ENCODE data around the gene EIF4H. TPM values are rescaled to one million over a fixed set of nuclear protein-coding genes. Genes with fewer than 3 reads are reported as not detected.

Gene EIF4H
- total RNA-seq, 4 donors from 2014 or later = 131 to 172 (median 149) TPM

DNA sequence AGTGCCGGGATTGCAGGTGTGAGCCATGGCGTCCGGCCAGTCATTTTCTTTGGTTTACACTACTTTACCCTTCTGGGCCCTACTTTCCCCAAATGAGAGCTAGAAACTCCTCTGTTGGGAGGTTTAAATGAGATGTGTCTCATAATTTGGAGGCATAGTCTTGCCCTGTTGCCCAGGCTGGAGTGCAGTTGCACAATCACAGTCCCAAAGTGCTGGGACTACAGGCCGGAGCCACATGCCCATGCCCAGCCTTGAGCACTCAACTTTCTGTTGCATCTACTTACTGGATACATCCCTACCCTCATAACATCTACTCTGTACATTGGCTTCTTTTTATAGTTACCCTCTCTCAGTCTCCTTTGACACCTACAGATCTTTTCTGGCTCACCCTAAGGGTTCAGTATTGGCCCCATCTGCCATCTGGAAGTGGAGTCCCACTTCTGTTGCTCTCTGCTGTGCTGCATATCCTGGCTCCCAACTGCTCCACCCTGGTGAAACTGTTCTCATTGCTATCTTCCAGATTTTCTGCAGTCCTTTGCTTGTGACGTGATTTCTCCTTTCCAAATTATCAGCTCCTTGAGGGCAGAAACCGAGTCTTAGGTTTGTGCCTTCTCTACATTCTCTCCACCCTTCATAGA lies 8.4 kb downstream of the EIF4H start:
- no peak for DNase-seq
- H3K4me1 ChIP-seq = peaks cover 0 to 90% (median 21%) of the 10 kb centered on the region in 4 donors
- H3K27ac ChIP-seq = no peak overlapping the region
- H3K9me3 ChIP-seq = no peaks in the 10 kb centered on the region
- TF ChIP-seq, protein P1, sequence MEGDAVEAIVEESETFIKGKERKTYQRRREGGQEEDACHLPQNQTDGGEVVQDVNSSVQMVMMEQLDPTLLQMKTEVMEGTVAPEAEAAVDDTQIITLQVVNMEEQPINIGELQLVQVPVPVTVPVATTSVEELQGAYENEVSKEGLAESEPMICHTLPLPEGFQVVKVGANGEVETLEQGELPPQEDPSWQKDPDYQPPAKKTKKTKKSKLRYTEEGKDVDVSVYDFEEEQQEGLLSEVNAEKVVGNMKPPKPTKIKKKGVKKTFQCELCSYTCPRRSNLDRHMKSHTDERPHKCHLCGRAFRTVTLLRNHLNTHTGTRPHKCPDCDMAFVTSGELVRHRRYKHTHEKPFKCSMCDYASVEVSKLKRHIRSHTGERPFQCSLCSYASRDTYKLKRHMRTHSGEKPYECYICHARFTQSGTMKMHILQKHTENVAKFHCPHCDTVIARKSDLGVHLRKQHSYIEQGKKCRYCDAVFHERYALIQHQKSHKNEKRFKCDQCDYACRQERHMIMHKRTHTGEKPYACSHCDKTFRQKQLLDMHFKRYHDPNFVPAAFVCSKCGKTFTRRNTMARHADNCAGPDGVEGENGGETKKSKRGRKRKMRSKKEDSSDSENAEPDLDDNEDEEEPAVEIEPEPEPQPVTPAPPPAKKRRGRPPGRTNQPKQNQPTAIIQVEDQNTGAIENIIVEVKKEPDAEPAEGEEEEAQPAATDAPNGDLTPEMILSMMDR (IDR thresholded peaks at IDR 0.05) = no peak
- TF ChIP-seq POLR2A (IDR thresholded peaks at IDR 0.05) = no peak
- no peak overlapping the region for H3K4me3 ChIP-seq
- H3K36me3 ChIP-seq = peaks cover 0 to 11% (median 0%) of the 10 kb centered on the region in 3 donors
- no peaks in the 10 kb centered on the region for H3K27me3 ChIP-seq

DNA sequence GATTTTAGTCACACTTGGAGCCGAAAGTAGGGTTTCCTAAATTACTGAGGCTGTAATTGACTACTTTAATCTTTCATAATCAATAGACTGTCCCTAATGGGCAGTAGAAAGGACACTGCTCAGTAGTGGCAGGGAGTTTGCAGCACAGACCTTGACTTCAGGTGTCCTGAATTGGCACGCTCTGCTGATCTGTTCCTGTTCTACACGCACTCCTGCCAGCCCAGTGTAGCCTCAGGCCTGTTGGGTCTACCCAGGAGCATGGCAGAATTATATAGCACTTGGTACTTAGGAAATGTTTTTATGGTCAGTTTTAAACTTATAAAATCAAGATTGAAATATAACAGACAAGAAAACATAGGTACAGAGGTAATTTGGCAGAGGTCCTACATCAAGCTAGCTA lies 9.0 kb downstream of the EIF4H start:
- H3K9me3 ChIP-seq = no peaks in the 10 kb centered on the region
- no peak for DNase-seq
- no peak overlapping the region for H3K4me3 ChIP-seq
- peak overlapping the region in 1 of 4 donors; percentile 15 for H3K27ac ChIP-seq
- H3K36me3 ChIP-seq = peaks cover 0 to 17% (median 0%) of the 10 kb centered on the region in 3 donors
- no peaks in the 10 kb centered on the region for H3K27me3 ChIP-seq
- no peak for TF ChIP-seq POLR2A (IDR thresholded peaks at IDR 0.05)
- TF ChIP-seq, protein P1 (IDR thresholded peaks at IDR 0.05) = no peak
- H3K4me1 ChIP-seq = peaks cover 0 to 85% (median 16%) of the 10 kb centered on the region in 4 donors

DNA sequence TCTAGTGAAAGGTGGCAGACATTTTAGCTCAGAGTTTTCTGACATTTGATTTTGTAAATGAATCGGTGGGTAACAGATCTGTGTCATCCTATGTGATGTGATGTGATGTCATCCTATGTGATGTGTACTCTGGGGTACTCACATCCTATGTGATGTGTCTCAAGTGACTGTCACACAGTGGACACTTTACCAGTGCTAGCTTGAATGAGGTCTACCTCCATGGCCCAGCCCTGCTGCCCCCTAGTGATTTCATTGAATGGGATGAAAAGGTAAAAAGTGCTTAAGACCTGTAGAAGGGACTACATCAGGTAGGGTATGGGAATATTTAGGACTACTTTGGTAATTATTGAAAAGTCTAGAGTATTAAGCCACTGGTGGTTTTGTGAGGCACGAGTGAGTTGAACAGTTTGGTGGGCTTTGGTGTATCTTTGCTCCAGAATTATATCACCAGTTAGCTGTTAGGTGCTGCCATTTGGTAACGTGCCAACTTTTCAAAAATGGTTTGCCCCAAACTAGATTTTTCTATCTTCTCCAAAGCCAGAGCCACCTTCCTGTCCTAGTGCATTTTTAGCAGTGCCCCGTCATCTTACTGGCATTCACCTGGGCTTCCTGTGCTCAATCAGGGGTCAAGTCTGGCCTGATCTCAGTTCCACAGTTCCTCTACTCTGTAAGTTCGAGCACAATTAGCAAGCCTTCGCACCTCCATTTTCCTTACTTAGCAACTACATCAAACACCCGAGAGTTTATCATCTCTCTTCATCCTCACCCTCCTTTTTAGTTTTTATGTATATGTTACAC lies 9.7 kb downstream of the EIF4H start:
- Histone ChIP-seq H3K27me3 (no peaks in the 10 kb centered on the region), H3K36me3 (peaks cover 0 to 20% (median 0%) of the 10 kb centered on the region in 3 donors), H3K4me1 (peaks cover 0 to 78% (median 15%) of the 10 kb centered on the region in 4 donors), H3K27ac (peak overlapping the region in 1 of 4 donors; percentile 15), H3K9me3 (no peaks in the 10 kb centered on the region), H3K4me3 (no peak overlapping the region)
- no peak for TF ChIP-seq POLR2A (IDR thresholded peaks at IDR 0.05)
- TF ChIP-seq, protein P1 (IDR thresholded peaks at IDR 0.05) = peak in 2 of 6 experiments; percentile 24 to 34
- peak in 1 of 3 donors; percentile 63 for DNase-seq

DNA sequence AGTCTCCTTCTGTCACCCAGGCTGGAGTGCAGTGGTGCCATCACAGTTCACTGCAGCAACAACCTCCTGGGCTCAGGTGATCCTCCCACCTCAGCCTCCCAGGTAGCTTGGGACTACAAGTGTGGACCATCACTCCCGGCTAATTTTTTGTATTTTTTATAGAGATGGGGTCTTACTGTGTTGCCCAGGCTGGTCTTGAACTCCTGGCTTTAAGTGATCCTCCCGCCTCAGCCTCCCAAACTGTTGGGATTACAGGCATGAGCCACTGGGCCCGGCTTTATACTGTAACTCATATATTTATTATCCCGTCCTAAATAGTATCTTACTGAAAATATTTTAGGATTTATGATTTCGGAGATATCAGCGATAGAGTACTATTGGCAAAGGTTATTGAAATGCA lies 10.9 kb downstream of the EIF4H start:
- H3K27ac ChIP-seq = no peak overlapping the region
- no peak overlapping the region for H3K4me3 ChIP-seq
- H3K9me3 ChIP-seq = no peaks in the 10 kb centered on the region
- H3K4me1 ChIP-seq = peaks cover 0 to 70% (median 15%) of the 10 kb centered on the region in 4 donors
- peaks cover 0 to 31% (median 0%) of the 10 kb centered on the region in 3 donors for H3K36me3 ChIP-seq
- no peak for DNase-seq
- TF ChIP-seq POLR2A (IDR thresholded peaks at IDR 0.05) = no peak
- TF ChIP-seq, protein P1 (IDR thresholded peaks at IDR 0.05) = no peak
- H3K27me3 ChIP-seq = no peaks in the 10 kb centered on the region

DNA sequence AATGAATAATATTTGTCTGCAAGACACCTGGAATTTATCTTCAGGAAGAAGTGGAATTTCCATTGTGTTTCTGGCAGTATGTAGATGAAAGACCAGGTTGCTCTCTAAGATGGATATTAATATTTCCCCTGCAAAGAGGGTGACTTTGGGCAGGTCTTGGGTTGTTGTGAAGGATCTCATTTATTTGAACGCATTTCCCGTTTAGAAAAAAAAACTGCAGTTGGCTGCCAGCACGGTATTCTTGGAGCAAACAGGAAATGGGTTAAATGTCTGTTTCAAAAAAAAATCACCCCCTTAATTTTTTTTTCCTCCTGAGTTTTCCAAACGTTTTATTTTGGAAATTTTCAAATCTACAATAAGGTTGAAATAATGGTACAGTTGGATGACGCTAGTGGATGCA lies 11.5 kb downstream of the EIF4H start:
- Histone ChIP-seq H3K36me3 (peaks cover 0 to 37% (median 5%) of the 10 kb centered on the region in 3 donors), H3K27me3 (no peaks in the 10 kb centered on the region), H3K4me1 (peaks cover 0 to 63% (median 14%) of the 10 kb centered on the region in 4 donors), H3K4me3 (no peak overlapping the region), H3K9me3 (no peaks in the 10 kb centered on the region), H3K27ac (no peak overlapping the region)
- TF ChIP-seq POLR2A (IDR thresholded peaks at IDR 0.05) = no peak
- TF ChIP-seq, protein P1 (IDR thresholded peaks at IDR 0.05) = no peak
- DNase-seq = no peak

All from Peyer's patch (tissue), 4 donors.